NB4 (cell line): ENCODE measurements around the gene EPN3.

ENCODE experiments used
- DNase-seq: peaks from one replicate; pipeline ENCODE4 v3.0.0; 2010; ENCODE audit warnings: low read depth
- H3K4me3 ChIP-seq: one replicate; pipeline ENCODE4 v1.5.1; 2011; ENCODE audit warnings: mild to moderate bottlenecking, low read depth, low read length, moderate library complexity
- CTCF ChIP-seq: IDR thresholded peaks from one replicate; pipeline ENCODE4 v1.5.1; 2012; ENCODE audit warnings: low read depth, low read length
- MAX ChIP-seq: IDR thresholded peaks from 2 replicates; pipeline ENCODE4 v1.6.1; 2011; ENCODE audit warnings: low read depth, low read length
- MYC ChIP-seq: IDR thresholded peaks from 2 replicates; pipeline ENCODE4 v1.6.1; 2011; ENCODE audit warnings: low read depth, low read length
- POLR2A ChIP-seq: IDR thresholded peaks from 2 replicates; pipeline ENCODE4 v1.6.1; 2011; ENCODE audit warnings: mild to moderate bottlenecking; ENCODE audit not compliant: insufficient read length; ENCODE audit errors: extremely low read depth

Gene EPN3

GRCh38 chr17:50550661-50551432 lies 18.3 kb downstream of the EPN3 start:
- TF ChIP-seq CTCF (peak; percentile 67), MAX (peak; percentile 23; the same call in 1 of the 2 replicates), POLR2A (no peak), MYC (no peak)
- no peak overlapping the region for H3K4me3 ChIP-seq
- DNase-seq: peak; percentile 68

- H3K4me3 ChIP-seq: no peak overlapping the region
- DNase-seq: no peak
- TF ChIP-seq CTCF (no peak), MAX (no peak), POLR2A (no peak), MYC (no peak)
Measured at GRCh38 chr17:50551433-50551815, 18.9 kb downstream of the EPN3 start.

GRCh38 chr17:50551884-50552283 lies 19.3 kb downstream of the EPN3 start:
- no peak for TF ChIP-seq MAX
- TF ChIP-seq CTCF: no peak
- TF ChIP-seq MYC: no peak
- no peak for TF ChIP-seq POLR2A
- H3K4me3 ChIP-seq: no peak overlapping the region
- DNase-seq: no peak

GRCh38 chr17:50554201-50554600 lies 21.7 kb downstream of the EPN3 start:
- TF ChIP-seq MAX: no peak
- TF ChIP-seq CTCF: no peak
- no peak for TF ChIP-seq POLR2A
- no peak for TF ChIP-seq MYC
- no peak for DNase-seq
- no peak overlapping the region for H3K4me3 ChIP-seq

GRCh38 chr17:50556803-50557202 lies 24.3 kb downstream of the EPN3 start:
- no peak for DNase-seq
- TF ChIP-seq MYC (no peak), POLR2A (no peak), MAX (no peak), CTCF (no peak)
- H3K4me3 ChIP-seq: no peak overlapping the region
